AG04449 (cell line): ENCODE data around the gene SHC3.

Experiments used
- CTCF ChIA-PET: fragments of 350-600 bp; formaldehyde crosslinking; extraction: SDS; loops from one replicate; lab custom pipeline; 2021; ENCODE audit warnings: antibody characterized with exemption; lab: Yijun Ruan, JAX
- POLR2A ChIA-PET: fragments of 400-600, 350-600 bp; formaldehyde crosslinking; extraction: SDS; loops from one replicate; lab custom pipeline; 2020; ENCODE audit warnings: antibody characterized with exemption, inconsistent platforms; lab: Yijun Ruan, JAX
- DNase-seq: peaks from one replicate; pipeline ENCODE4 v3.0.0-alpha.2; 2010; ENCODE audit warnings: low read depth, low spot score
- H3K4me3 ChIP-seq: 2 replicates; pipeline ENCODE4 v1.5.1; 2011; ENCODE audit warnings: low read depth, mild to moderate bottlenecking, control low read depth, low read length
- CTCF ChIP-seq: IDR thresholded peaks from one replicate; pipeline ENCODE4 v1.5.1; 2011; ENCODE audit warnings: mild to moderate bottlenecking, moderate library complexity, low read length, control low read depth, inconsistent platforms; ENCODE audit not compliant: insufficient read depth; ENCODE audit errors: missing control alignments

SHC3 gene

GRCh38 chr9:89015336-89015735 is 163.3 kb downstream of the SHC3 start:
- POLR2A ChIA-PET, result no interaction called here
- no peak for DNase-seq
- CTCF ChIA-PET, result interaction anchor here (1.0 to 1.2 kb wide), 2 partner anchors 14 to 422 kb away, joined by 3 read pairs; no protein-coding TSS in a partner anchor
- no peak overlapping the region for H3K4me3 ChIP-seq
- no peak for TF ChIP-seq CTCF

- CTCF ChIA-PET, result no interaction called here
- no peak for TF ChIP-seq CTCF
- no peak overlapping the region for H3K4me3 ChIP-seq
- DNase-seq, result no peak
- POLR2A ChIA-PET, result no interaction called here
Measured at GRCh38 chr9:89014153-89014552, 164.5 kb downstream of the SHC3 start.

- ChIA-PET POLR2A (no interaction called here), CTCF (no interaction called here)
- DNase-seq, result no peak
- no peak for TF ChIP-seq CTCF
- no peak overlapping the region for H3K4me3 ChIP-seq
Measured at GRCh38 chr9:89013660-89014059, 165.0 kb downstream of the SHC3 start.

- DNase-seq, result no peak
- no peak overlapping the region for H3K4me3 ChIP-seq
- no peak for TF ChIP-seq CTCF
- POLR2A ChIA-PET, result no interaction called here
- CTCF ChIA-PET, result interaction anchor here (0.7 to 1.1 kb wide), 2 partner anchors 12 to 289 kb away, joined by 3 read pairs; no protein-coding TSS in a partner anchor
Measured at GRCh38 chr9:89012294-89013042, 166.2 kb downstream of the SHC3 start.

GRCh38 chr9:89011683-89012082 is 166.9 kb downstream of the SHC3 start:
- POLR2A ChIA-PET, result no interaction called here
- DNase-seq, result no peak
- H3K4me3 ChIP-seq, result no peak overlapping the region
- CTCF ChIA-PET, result interaction anchor here (0.6 to 2.4 kb wide), 4 partner anchors 11 to 538 kb away, joined by 3 to 13 read pairs (median 3); no protein-coding TSS in a partner anchor
- TF ChIP-seq CTCF, result no peak

GRCh38 chr9:89010526-89011111 is 168.0 kb downstream of the SHC3 start:
- no peak overlapping the region for H3K4me3 ChIP-seq
- TF ChIP-seq CTCF, result no peak
- CTCF ChIA-PET, result interaction anchor here (0.7 to 2.4 kb wide), 4 partner anchors 10 to 268 kb away, joined by 3 to 13 read pairs (median 5); no protein-coding TSS in a partner anchor
- DNase-seq, result no peak
- POLR2A ChIA-PET, result no interaction called here
